Heart left ventricle (tissue), 13 donors: ENCODE data around the gene LAMA4.

Source experiments
- POLR2A ChIP-seq, 2 donors: fragments of 450-650 bp; IDR thresholded peaks; one replicate each; pipeline ENCODE4 v1.6.1; 2017; ENCODE audit warnings: antibody characterized with exemption in 2 of 2, mild to moderate bottlenecking in 2 of 2, moderate library complexity in 2 of 2
- TF ChIP-seq, protein P1 (sequence below), 12 donors: fragments of 200-600 bp; sonication (generic) in 4 of 12; IDR thresholded peaks; one replicate each; pipeline versions ENCODE4 v1.5.0 to v1.8.0; 2018 to 2022; ENCODE audit warnings: antibody characterized with exemption in 12 of 12, mild to moderate bottlenecking in 5 of 12
- donor health status: ischemic (EF 13 %, LVEDD 7.1; RV severe dilation, severe dysfunction).
- donor health status: DM: no; HTN: yes; CAD: no.
- donor health status: DM: no; HTN: no; CAD: no.
- donor health status: ischemic (EF 25% LVEDD 6.9; RV normal size, moderate dysfunction).
- donor health status: ischemic (EF 25% LVEDD 5.7; RV mildly dilated, moderate dysfunction).
- donor health status: ischemic (EF 35%, LVEDD 5.7; RV mildly dilated, moderate dysfunction).
- donor health status: nonischemic (EF 11% LVEDD 7.7; RV severe dilation, severe dysfunction).
- donor health status: DM: yes; HTN: yes; CAD: no.
- donor health status: PGD.
- donor health status: ischemic (EF 29% LVEDD 5.4; RV normal size, mild dysfunction).
- donor health status: nonischemic (EF 23%, LVEDD 6.1; RV moderate dilation, normal function).

DNA sequence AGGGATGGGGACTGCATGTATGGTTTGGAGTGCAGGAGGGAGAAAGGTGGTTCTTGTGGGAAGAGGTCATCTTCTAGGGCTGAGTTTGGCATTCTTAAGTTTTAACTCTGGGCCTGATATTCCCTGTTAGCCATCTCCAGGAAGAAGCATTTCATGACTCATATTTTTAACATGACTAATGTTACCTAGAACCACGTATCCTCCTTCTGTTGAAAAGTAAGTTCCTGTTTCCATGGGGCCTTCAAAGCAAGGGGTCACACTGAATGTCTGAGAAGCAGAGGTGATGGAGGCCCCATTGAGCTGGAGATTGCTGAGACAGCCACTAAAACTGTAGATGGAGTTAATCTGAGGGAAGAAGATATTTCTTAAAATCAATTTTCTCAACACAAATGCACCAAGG, 136.8 kb downstream of the LAMA4 start:
- TF ChIP-seq, protein P1, sequence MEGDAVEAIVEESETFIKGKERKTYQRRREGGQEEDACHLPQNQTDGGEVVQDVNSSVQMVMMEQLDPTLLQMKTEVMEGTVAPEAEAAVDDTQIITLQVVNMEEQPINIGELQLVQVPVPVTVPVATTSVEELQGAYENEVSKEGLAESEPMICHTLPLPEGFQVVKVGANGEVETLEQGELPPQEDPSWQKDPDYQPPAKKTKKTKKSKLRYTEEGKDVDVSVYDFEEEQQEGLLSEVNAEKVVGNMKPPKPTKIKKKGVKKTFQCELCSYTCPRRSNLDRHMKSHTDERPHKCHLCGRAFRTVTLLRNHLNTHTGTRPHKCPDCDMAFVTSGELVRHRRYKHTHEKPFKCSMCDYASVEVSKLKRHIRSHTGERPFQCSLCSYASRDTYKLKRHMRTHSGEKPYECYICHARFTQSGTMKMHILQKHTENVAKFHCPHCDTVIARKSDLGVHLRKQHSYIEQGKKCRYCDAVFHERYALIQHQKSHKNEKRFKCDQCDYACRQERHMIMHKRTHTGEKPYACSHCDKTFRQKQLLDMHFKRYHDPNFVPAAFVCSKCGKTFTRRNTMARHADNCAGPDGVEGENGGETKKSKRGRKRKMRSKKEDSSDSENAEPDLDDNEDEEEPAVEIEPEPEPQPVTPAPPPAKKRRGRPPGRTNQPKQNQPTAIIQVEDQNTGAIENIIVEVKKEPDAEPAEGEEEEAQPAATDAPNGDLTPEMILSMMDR (IDR thresholded peaks at IDR 0.05) = no peak
- TF ChIP-seq POLR2A (IDR thresholded peaks at IDR 0.05) = no peak
